Natural killer cell (primary cell): ENCODE data around the gene PARD6G. TPM values are rescaled to one million over a fixed set of nuclear protein-coding genes. Genes with fewer than 3 reads are reported as not detected.

ENCODE experiments used
- ATAC-seq, 3 donors: fragments of 150-1000 bp in 2 of 3; fragments of 200-7000 bp in 1 of 3; cut with Tn5 transposase; 1 replicate in 1 of 3; 2 replicates in 2 of 3; pipeline ENCODE4 v1.10.0; 2021; ENCODE audit warnings: mild to moderate bottlenecking in 2 of 3, moderate library complexity in 2 of 3
- DNase-seq, 2 donors: peaks; one replicate each; pipeline versions ENCODE4 v3.0.0 to v3.0.0-alpha.2; 2013 to 2021; ENCODE audit warnings: mixed read lengths in 1 of 2
- H3K27ac ChIP-seq: one replicate; pipeline ENCODE4 v1.5.1; 2013; ENCODE audit warnings: mild to moderate bottlenecking, low read length
- H3K27me3 ChIP-seq: one replicate; pipeline ENCODE4 v1.6.1; 2013; ENCODE audit warnings: low read length; ENCODE audit not compliant: control insufficient read depth, insufficient read depth
- H3K36me3 ChIP-seq: one replicate; pipeline ENCODE4 v1.6.1; 2013; ENCODE audit warnings: low read length; ENCODE audit not compliant: control insufficient read depth, insufficient read depth
- H3K4me1 ChIP-seq: one replicate; pipeline ENCODE4 v1.6.1; 2013; ENCODE audit warnings: low read length; ENCODE audit not compliant: control insufficient read depth, insufficient read depth
- H3K4me3 ChIP-seq: one replicate; pipeline ENCODE4 v1.5.1; 2013; ENCODE audit warnings: low read length
- H3K9me3 ChIP-seq: one replicate; pipeline ENCODE4 v1.6.1; 2013; ENCODE audit warnings: low read length; ENCODE audit not compliant: control insufficient read depth, insufficient read depth
- H3K27ac Mint-ChIP-seq, 2 donors: one replicate each; pipeline ENCODE4 v1.8.0; 2022; ENCODE audit warnings: mild to moderate bottlenecking in 2 of 2, mixed read lengths in 2 of 2, moderate library complexity in 1 of 2
- H3K27me3 Mint-ChIP-seq, 2 donors: one replicate each; pipeline ENCODE4 v1.8.0; 2022; ENCODE audit warnings: low read depth in 2 of 2, mixed read lengths in 2 of 2
- H3K36me3 Mint-ChIP-seq: one replicate; pipeline ENCODE4 v1.8.0; 2022; ENCODE audit warnings: mixed read lengths
- H3K4me1 Mint-ChIP-seq, 2 donors: one replicate each; pipeline ENCODE4 v1.8.0; 2022; ENCODE audit warnings: mixed read lengths in 2 of 2
- H3K4me3 Mint-ChIP-seq: one replicate; pipeline ENCODE4 v1.8.0; 2022; ENCODE audit warnings: mild to moderate bottlenecking, moderate library complexity, mixed read lengths
- H3K9me3 Mint-ChIP-seq, 2 donors: one replicate each; pipeline ENCODE4 v1.8.0; 2022; ENCODE audit warnings: mixed read lengths in 2 of 2
- WGBS: methylation state at CpG from one replicate; pipeline ENCODE4 v1.1.7; 2013; ENCODE audit warnings: missing lambda C conversion rate; ENCODE audit not compliant: insufficient coverage; 5-methylcytosine and 5-hydroxymethylcytosine counted together
- intact Hi-C: fragments of 100-400 bp; cut with micrococcal nuclease; formaldehyde crosslinking; loops from one replicate; pipeline ENCODE4 v1.14.2; 2022
- total RNA-seq, 4 donors: library from RNA; stranded (reverse); fragments of 120-200 nt in 1 of 4; gene quantifications; one replicate each; pipeline versions ENCODE4 v1.2.3 to v1.2.4, GENCODE V29; 2013 to 2022
- TF ChIP-seq, protein P1 (sequence below): fragments of 200-600 bp; IDR thresholded peaks from one replicate; pipeline ENCODE4 v1.8.0; 2022; ENCODE audit warnings: antibody characterized with exemption

PARD6G gene
- total RNA-seq, 3 donors from 2014 or later (not counting 1 experiment from before 2014, with no cell fraction given): not detected

DNA sequence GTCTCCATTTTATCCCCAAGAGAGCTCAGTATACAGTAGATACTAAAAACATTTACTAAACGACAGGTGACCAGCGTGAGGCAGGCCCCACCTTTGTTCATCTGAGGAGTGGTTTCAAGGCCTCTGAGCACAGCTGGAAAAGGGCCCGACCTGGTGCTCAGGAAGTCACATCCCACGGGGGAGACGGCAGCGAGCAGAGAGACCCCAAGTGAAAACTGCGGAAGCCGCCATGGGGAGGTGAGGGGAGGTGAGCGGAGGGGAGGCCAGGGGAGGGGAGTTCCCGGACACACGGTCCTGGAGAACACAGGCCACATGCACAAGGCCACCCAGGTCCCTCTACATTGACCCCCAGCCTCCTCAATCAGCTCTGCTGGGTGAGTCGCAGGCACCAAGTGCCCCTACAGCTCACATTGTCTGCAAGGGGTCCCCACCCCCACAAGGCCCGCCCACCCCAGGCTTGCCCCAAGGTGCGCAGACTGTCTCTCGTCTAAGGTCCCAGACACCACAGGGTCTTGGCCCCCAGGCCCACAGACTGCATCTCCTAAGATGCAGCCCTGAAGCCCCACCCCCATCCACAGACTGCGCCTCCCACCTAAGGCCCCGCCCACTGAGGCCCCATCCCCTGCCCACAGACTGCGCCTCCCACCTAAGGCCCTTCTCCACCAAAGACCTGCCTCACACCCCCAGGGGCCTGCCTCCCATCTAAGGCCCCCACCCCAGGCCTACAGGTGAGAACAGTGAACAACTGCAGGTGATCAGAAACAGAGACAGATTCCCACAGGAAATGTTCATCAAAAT is 19.1 kb downstream of the PARD6G start:
- no peaks in the 10 kb centered on the region for H3K4me1 Mint-ChIP-seq
- TF ChIP-seq, protein P1, sequence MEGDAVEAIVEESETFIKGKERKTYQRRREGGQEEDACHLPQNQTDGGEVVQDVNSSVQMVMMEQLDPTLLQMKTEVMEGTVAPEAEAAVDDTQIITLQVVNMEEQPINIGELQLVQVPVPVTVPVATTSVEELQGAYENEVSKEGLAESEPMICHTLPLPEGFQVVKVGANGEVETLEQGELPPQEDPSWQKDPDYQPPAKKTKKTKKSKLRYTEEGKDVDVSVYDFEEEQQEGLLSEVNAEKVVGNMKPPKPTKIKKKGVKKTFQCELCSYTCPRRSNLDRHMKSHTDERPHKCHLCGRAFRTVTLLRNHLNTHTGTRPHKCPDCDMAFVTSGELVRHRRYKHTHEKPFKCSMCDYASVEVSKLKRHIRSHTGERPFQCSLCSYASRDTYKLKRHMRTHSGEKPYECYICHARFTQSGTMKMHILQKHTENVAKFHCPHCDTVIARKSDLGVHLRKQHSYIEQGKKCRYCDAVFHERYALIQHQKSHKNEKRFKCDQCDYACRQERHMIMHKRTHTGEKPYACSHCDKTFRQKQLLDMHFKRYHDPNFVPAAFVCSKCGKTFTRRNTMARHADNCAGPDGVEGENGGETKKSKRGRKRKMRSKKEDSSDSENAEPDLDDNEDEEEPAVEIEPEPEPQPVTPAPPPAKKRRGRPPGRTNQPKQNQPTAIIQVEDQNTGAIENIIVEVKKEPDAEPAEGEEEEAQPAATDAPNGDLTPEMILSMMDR: no peak
- Histone ChIP-seq H3K27me3 (no peaks in the 10 kb centered on the region), H3K4me3 (no peak overlapping the region), H3K4me1 (no peaks in the 10 kb centered on the region), H3K36me3 (no peaks in the 10 kb centered on the region), H3K9me3 (no peaks in the 10 kb centered on the region), H3K27ac (no peak overlapping the region)
- H3K27me3 Mint-ChIP-seq: peaks cover 3 to 7% of the 10 kb centered on the region in 2 donors
- H3K36me3 Mint-ChIP-seq: no peaks in the 10 kb centered on the region
- H3K4me3 Mint-ChIP-seq: no peak overlapping the region
- H3K27ac Mint-ChIP-seq: no peak overlapping the region
- ATAC-seq: no peak
- no peaks in the 10 kb centered on the region for H3K9me3 Mint-ChIP-seq
- WGBS: 92% methylated on average over 18 of the region's 18 CpGs
- no peak for DNase-seq
- intact Hi-C loops: no loop called here

DNA sequence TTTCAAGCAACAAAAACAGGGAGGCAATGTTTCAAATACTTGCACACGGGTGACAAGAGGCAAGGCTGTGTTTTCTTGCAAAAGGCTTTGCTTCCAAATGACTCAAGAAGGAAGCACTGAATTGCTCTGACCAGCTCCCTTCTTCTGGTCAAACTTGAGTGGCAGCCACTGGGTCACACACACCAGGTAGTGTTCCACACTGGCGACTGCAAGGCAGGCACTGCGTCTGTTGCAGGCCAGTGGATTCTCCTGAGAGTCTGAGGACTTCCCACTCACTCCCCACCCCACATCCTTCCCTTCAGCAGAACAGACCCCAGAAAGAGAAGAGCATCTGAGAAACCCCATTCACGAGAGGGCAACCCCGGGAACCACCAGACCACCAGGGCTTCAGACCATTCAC is 19.8 kb downstream of the PARD6G start:
- no peak overlapping the region for H3K27ac Mint-ChIP-seq
- no peak for DNase-seq
- H3K4me3 ChIP-seq: no peak overlapping the region
- H3K27ac ChIP-seq: no peak overlapping the region
- intact Hi-C loops: no loop called here
- H3K4me3 Mint-ChIP-seq: no peak overlapping the region
- no peaks in the 10 kb centered on the region for H3K4me1 ChIP-seq
- WGBS: 70% methylated on average over 5 of the region's 5 CpGs
- TF ChIP-seq, protein P1: no peak
- no peaks in the 10 kb centered on the region for H3K27me3 ChIP-seq
- no peaks in the 10 kb centered on the region for H3K36me3 Mint-ChIP-seq
- H3K36me3 ChIP-seq: no peaks in the 10 kb centered on the region
- H3K9me3 ChIP-seq: no peaks in the 10 kb centered on the region
- no peak for ATAC-seq
- no peaks in the 10 kb centered on the region for H3K9me3 Mint-ChIP-seq
- peaks cover 3 to 7% of the 10 kb centered on the region in 2 donors for H3K27me3 Mint-ChIP-seq
- no peaks in the 10 kb centered on the region for H3K4me1 Mint-ChIP-seq

DNA sequence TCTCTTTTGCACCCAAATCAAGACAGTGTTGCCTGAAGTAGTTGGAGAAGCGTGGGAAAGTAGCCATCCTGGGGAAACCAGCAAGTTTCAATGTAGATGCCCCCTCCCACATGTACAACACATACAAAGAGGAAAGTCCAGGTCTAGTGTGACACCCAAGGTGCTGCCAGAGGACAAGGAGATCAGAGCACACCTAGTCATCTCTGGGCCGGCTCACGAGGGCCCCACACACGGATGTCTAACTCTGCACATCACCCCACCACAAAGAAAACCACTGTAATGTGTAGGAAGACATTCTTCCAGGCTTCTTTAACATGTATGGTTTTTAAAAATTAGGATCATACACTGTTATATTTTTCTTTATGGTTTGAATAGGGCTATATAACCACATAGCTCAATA is 21.6 kb downstream of the PARD6G start:
- intact Hi-C loops: no loop called here
- Mint-ChIP-seq H3K9me3 (no peaks in the 10 kb centered on the region), H3K27me3 (peaks cover 3 to 16% of the 10 kb centered on the region in 2 donors), H3K27ac (no peak overlapping the region), H3K4me1 (no peaks in the 10 kb centered on the region), H3K36me3 (no peaks in the 10 kb centered on the region), H3K4me3 (no peak overlapping the region)
- H3K36me3 ChIP-seq: no peaks in the 10 kb centered on the region
- no peak overlapping the region for H3K27ac ChIP-seq
- 71% methylated on average over 1 of the region's 4 CpGs for WGBS
- no peaks in the 10 kb centered on the region for H3K9me3 ChIP-seq
- no peaks in the 10 kb centered on the region for H3K4me1 ChIP-seq
- H3K4me3 ChIP-seq: no peak overlapping the region
- H3K27me3 ChIP-seq: no peaks in the 10 kb centered on the region
- TF ChIP-seq, protein P1: no peak
- no peak for ATAC-seq
- no peak for DNase-seq
